Thoracic aorta (tissue), 2 donors: ENCODE measurements around the gene DPM3. TPM values are rescaled to one million over a fixed set of nuclear protein-coding genes. Genes with fewer than 3 reads are reported as not detected.

Experiments
- ATAC-seq: fragments of 150-250 bp; one replicate; pipeline ENCODE4 v1.8.0; 2017; ENCODE audit warnings: low read depth; ENCODE audit not compliant: insufficient number of reproducible peaks, low FRiP score
- DNase-seq: peaks from one replicate; pipeline ENCODE4 v3.0.0-alpha.2; 2020; ENCODE audit warnings: low spot score
- H3K27ac ChIP-seq, 2 donors: fragments of 200-600 bp; sonication (generic); 1 replicate in 1 of 2; 2 replicates in 1 of 2; pipeline ENCODE4 v1.5.1; 2016; ENCODE audit warnings: mild to moderate bottlenecking in 2 of 2, moderate library complexity in 2 of 2
- H3K27me3 ChIP-seq: fragments of 200-600 bp; sonication (generic); replicated peaks from 2 replicates; pipeline ENCODE4 v1.6.0; 2016; ENCODE audit warnings: mild to moderate bottlenecking; ENCODE audit not compliant: insufficient read depth
- H3K36me3 ChIP-seq: fragments of 200-600 bp; sonication (generic); one replicate; pipeline ENCODE4 v1.5.1; 2016
- H3K4me1 ChIP-seq, 2 donors: fragments of 200-600 bp; sonication (generic); 1 replicate in 1 of 2; 2 replicates in 1 of 2; pipeline versions ENCODE4 v1.5.1 to v1.6.0; 2016; ENCODE audit warnings: low read depth in 2 of 2, mild to moderate bottlenecking in 1 of 2; ENCODE audit not compliant: control insufficient read depth in 1 of 2
- H3K4me3 ChIP-seq: fragments of 200-600 bp; sonication (generic); 2 replicates; pipeline ENCODE4 v1.5.1; 2016; ENCODE audit warnings: mild to moderate bottlenecking
- H3K9me3 ChIP-seq: fragments of 200-600 bp; sonication (generic); 2 replicates; pipeline ENCODE4 v1.5.1; 2016
- CTCF ChIP-seq: fragments of 200-600 bp; sonication (generic); IDR thresholded peaks from one replicate; pipeline ENCODE4 v1.5.1; 2019; ENCODE audit warnings: antibody characterized with exemption
- total RNA-seq, 2 donors: library from RNA; depleted of rRNA; stranded (reverse); fragments of >200 nt; gene quantifications; one replicate each; pipeline versions ENCODE4 v1.1.0 to v1.2.3, GENCODE V29; 2016

Gene DPM3
- total RNA-seq, 2 donors from 2014 or later, result 28.8 to 68.6 TPM

DNA sequence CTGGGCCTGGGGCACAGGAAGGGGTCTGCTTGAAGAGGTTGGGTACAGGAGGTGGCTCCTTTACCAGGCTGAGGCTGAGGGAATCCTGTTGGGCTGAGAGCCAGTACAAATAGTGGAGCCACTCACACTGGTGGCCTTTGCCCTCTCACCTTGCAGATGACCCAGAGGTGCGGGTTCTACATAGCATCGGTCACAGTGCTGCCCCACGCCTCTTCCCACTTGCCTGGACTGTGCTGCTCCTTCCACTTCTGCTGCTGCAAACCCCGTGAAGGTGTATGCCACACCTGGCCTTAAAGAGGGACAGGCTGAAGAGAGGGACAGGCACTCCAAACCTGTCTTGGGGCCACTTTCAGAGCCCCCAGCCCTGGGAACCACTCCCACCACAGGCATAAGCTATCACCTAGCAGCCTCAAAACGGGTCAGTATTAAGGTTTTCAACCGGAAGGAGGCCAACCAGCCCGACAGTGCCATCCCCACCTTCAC is 6.5 kb downstream of the DPM3 start:
- TF ChIP-seq CTCF, result no peak
- H3K4me1 ChIP-seq, result peaks cover 20 to 45% of the 10 kb centered on the region in 2 donors
- no peak for ATAC-seq
- H3K36me3 ChIP-seq, result no peaks in the 10 kb centered on the region
- DNase-seq, result no peak
- peak overlapping the region; percentile 94 to 100 for H3K27ac ChIP-seq
- H3K4me3 ChIP-seq, result no peak overlapping the region
- H3K27me3 ChIP-seq, result no peaks in the 10 kb centered on the region
- no peaks in the 10 kb centered on the region for H3K9me3 ChIP-seq

GRCh38 chr1:155131856-155132255 is 8.5 kb downstream of the DPM3 start:
- no peak for DNase-seq
- TF ChIP-seq CTCF, result no peak
- ATAC-seq, result no peak
- Histone ChIP-seq H3K9me3 (no peaks in the 10 kb centered on the region), H3K4me1 (peaks cover 27 to 47% of the 10 kb centered on the region in 2 donors), H3K27me3 (no peaks in the 10 kb centered on the region), H3K4me3 (no peak overlapping the region), H3K27ac (no peak overlapping the region), H3K36me3 (no peaks in the 10 kb centered on the region)

DNA sequence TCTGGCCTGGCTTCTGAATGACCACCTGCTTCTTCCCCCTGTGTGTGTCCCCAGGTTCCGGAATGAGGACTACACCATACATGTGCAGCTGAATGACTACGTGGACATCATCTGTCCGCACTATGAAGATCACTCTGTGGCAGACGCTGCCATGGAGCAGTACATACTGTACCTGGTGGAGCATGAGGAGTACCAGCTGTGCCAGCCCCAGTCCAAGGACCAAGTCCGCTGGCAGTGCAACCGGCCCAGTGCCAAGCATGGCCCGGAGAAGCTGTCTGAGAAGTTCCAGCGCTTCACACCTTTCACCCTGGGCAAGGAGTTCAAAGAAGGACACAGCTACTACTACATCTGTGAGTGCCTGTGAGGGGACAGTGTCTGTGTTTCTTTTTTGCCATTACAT is 9.0 kb downstream of the DPM3 start:
- H3K4me3 ChIP-seq, result no peak overlapping the region
- TF ChIP-seq CTCF, result no peak
- H3K9me3 ChIP-seq, result no peaks in the 10 kb centered on the region
- DNase-seq (no peak), ATAC-seq (no peak)
- peaks cover 24 to 49% of the 10 kb centered on the region in 2 donors for H3K4me1 ChIP-seq
- no peaks in the 10 kb centered on the region for H3K27me3 ChIP-seq
- no peaks in the 10 kb centered on the region for H3K36me3 ChIP-seq
- H3K27ac ChIP-seq, result no peak overlapping the region

DNA sequence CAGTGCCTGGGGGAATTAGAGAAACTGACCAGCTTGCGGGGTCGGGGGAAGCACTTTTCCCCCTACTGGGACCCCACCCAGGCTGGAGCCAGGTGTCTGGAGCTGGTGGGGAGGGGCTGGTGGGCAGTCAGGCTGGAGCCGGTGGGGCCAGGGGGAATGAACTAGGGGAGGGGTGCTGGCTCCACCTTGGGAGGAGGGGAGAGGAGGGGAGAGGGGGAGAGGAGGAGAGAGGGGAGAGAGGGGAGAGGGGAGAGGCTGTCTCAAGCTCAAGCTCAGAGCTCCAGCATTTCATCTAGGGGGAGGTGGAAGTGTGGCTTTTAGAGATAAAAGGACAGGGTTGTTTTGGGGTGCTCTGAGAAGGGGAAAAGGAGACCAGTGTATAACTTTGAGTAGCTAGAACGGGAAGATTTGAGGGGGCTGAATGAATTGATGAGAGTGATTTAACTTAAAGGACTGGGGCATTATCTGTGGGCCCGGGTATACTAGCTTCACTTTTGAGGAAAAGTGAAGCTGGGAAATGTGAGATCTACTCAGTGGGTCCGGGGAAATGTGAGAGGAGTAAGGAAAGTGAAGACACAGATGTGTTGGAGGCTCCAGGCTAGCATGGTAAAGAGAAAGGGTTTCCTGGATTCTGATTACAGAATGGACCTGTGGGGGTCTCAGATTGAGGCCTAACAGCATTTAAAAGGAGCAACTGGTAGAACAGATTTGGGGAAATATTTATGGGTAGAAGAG is 9.9 kb downstream of the DPM3 start:
- H3K27me3 ChIP-seq, result no peaks in the 10 kb centered on the region
- peak overlapping the region; percentile 80 for H3K4me3 ChIP-seq
- no peak for ATAC-seq

More for the DNA sequence above, 9.9 kb downstream of the DPM3 start:
- H3K36me3 ChIP-seq, result no peaks in the 10 kb centered on the region
- peak overlapping the region in 1 of 2 donors; percentile 5 for H3K27ac ChIP-seq
- no peak for TF ChIP-seq CTCF
- peaks cover 24 to 53% of the 10 kb centered on the region in 2 donors for H3K4me1 ChIP-seq
- DNase-seq, result no peak
- no peaks in the 10 kb centered on the region for H3K9me3 ChIP-seq
